HG03108 (cell line): ENCODE results near the gene USP13.
"Not testable (repeated sequence)": the region's sequence is repeated elsewhere in the genome, so short reads cannot be mapped to it uniquely, and the experiment has no call there.

Source experiments
- ATAC-seq: cut with Tn5 transposase; IDR thresholded peaks from one replicate; pipeline ENCODE4 v1.9.1; 2021; ENCODE audit warnings: moderate library complexity; ENCODE audit not compliant: unreplicated experiment

The USP13 gene

DNA sequence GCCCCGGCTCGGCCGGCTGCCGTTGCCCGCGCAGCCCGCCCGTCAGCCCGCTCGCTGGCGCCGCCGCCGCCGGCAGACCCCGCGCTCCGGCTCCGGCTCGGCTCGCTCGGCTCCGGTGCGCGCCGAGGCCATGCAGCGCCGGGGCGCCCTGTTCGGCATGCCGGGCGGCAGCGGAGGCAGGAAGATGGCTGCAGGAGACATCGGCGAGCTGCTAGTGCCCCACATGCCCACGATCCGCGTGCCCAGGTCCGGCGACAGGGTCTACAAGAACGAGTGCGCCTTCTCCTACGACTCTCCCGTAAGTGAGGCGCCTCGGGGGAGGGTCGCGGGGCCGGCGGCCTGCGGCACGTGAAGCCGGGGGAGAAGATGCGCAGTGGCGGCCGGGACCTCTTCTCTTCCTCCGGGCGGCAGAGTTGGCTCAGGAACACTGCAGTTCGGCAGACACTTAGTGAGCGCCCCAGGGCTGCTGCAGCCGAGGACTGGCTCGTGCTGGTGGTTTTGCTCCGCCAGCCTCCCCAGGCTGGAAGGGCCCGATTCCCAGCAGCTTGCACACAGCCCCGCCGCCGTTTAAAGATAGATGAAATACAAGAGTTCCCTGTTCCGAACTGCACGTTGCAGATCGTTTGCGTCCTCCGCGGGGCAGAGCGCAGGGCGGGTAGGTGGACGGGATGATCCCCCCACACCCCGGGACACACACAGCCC is 407 bp downstream of the USP13 start:
- ATAC-seq, result peak; percentile 54

DNA sequence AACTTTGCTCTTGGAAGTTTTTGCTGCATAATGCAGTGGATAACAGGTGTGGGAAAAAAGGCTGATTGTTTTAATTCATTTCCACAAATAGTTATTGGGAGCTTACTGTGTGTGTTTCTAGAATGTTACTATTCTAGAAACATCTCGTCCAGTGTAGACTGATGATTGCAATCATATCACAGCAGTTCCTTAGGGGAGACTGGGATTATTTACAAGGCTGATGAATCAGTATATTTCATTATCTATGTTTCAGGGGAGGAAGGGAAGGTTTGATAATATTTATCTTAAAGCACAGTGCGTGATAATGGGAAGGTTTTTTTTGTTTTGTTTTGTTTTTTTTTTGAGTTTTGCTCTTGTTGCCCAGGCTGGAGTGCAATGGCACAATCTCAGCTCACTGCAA is 2.4 kb downstream of the USP13 start:
- ATAC-seq, result no peak

DNA sequence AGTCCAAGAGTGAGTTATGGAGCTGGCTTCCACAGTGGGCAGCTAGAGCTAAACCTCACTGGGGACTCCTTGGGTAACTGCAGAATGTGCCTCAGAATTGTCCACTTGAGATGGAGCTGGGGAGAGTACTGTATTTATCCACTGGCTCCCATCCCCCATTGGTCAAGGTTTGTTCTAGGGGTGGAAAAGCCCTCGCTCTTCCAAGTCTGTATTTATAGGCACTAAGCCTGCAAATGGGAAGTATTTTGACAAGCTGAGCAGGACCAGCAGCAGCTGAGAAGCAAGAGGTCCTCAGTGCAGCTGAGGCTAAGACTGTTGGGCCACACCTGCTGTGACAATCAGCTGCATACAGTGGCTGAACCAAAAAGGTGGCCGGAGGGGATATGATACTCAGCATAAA is 5.8 kb downstream of the USP13 start:
- no peak for ATAC-seq

DNA sequence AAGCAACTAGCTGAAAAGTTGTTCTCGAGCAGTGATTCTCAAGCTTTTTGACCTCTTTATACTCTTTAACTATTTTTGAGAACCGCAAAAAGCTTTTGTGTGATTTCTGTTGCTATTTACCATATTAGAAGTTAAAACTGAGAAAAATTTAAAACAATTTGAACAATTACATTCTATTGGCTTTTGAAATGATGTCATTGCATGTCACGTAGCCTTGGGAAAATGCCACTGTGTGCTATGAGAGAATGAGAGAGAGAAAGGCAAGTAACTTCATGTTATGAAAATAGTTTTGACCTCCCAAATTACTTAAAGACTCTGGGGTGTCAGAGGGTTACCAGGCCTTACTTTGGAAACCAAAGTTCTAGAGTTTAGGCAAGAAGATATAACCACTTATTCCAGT is 8.0 kb downstream of the USP13 start:
- no peak for ATAC-seq

DNA sequence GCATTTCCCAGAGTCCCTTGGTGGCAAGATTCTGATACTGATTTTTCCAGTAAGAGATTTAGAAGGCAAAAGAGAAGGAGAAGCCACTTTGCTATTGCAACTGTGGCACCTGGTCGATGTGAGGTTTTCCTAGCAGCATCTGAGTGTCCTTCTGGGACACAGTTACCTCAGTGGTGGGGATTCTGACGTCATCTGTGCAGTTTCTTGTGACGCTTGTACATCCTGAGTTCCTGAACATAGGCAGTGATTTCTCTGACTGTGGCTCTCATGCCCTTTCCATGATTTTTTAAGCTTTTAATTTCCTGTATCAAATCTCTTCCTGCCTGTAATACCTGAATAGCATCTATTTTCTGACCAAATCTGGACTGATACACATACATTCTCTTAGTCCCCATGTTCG is 8.9 kb downstream of the USP13 start:
- no peak for ATAC-seq

DNA sequence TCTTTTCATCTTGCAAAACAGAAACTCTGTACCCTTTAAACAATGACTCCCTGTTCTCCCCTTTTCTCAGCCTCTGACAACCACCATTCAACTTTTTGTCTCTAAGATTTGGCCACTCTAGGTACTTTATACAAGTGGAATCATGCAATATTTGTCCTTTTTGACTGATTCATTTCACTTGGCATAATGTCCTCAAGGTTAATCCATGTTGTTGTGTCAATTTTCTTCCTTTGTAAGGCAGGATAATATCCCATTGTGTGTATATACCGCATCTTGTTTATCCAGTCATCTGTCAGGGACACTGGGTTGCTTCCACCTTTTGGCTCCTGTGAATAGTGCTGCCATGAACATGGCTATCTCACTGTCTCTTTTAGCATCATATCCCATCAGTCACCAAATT is 10.3 kb downstream of the USP13 start:
- ATAC-seq, result no peak

DNA sequence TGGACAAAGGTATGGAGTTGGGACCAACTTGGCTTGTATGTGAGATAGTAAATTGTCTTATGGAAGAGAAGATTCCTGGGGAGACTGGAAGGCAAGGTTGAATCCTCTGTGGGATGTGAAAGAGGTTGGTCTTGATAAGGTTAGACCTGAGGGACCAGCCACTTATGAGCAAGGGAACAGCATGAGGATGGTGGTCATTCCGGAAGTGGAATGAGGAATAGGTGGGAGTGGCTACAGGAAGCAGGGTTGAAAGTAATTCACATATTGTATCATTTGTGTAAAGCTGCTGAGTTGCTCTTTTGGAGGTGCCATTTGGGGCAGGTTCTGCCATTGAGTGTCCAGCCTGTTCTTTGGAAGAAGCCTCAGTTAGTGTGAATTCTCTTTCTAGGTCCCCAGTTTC is 13.2 kb downstream of the USP13 start:
- no peak for ATAC-seq

DNA sequence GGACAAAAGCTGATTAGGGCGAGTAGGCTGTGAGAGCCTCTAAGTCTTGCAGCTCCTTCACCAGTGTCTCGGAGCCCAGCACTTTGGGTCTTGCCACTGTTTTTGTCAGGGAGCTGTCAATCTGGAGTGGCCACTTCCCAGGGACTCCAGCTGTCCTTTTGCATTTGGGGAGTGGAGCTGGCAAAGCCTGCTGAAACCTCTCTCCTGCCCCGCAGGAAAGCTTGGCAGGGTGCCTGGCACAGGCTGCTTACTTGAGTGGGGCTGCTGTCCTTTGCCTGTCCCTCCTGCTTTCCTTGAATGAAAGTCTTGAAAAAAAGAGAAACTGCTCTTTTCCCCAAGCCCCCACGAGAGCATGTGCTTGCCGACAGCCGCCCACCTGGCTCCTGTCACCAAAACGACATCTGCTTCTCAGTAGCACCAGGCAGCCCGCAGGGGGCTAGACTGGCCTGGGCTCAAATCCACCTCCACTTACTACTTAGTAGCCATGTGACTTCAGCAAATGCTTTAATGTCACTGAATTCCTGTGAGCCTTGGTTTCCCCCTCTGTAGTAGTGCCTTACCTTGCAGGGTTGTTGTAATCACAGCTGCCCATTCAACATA is 13.7 kb downstream of the USP13 start:
- ATAC-seq, result no peak

DNA sequence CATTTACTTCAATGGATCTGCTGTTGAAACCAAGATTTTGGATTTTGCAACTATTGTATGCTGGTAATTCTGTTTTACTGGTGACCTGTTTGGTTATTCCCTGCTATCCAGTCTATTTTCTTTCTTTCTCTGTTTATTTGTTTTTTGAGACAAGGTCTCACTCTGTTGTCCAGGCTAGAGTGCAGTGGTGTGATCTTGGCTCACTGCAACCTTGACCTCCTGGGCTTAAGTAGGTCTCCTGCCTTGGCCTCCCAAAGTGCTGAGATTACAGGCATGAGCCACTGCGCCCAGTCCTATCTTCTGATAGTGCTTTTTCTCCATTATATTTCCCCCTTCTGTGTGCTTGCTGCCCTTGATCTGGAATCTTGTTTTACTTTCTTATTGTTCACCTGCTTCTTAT is 15.6 kb downstream of the USP13 start:
- no peak for ATAC-seq

DNA sequence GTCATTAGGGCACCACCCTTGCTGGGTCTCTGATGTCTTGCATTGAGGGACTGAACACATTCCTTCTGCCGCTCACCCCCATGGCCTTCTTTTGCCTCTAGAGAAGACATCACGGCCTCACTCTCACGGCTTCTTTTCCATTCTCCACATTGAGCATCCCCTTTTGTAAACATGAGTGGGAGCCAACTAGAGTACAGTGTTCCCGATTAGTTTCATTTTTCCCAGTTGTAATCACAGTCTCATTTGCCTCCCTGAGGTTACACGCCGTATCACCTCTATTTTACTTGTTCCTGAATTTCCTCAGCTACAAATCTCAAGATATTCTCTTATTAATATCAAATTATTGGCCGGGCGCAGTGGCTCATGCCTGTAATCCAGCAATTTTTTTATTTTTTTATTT is 17.5 kb downstream of the USP13 start:
- ATAC-seq, result no peak

DNA sequence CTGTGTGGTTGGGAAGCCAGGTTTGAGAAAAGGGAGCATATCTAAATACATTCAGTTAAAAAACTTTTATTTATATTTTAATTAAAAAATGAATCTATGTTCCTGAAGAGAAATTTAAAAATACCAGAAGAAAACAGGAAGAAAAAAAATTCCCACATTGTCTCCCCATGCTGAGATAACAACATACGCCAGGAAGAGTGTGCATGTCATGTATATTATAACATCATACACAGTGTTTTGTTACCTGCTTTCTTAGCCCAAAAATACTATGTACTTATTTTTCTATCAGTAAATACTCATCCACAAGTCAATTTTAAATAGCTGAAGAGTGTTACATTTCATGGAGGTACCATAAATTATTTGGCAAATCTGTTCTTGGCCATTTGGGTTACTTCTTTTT is 18.5 kb downstream of the USP13 start:
- ATAC-seq, result no peak

DNA sequence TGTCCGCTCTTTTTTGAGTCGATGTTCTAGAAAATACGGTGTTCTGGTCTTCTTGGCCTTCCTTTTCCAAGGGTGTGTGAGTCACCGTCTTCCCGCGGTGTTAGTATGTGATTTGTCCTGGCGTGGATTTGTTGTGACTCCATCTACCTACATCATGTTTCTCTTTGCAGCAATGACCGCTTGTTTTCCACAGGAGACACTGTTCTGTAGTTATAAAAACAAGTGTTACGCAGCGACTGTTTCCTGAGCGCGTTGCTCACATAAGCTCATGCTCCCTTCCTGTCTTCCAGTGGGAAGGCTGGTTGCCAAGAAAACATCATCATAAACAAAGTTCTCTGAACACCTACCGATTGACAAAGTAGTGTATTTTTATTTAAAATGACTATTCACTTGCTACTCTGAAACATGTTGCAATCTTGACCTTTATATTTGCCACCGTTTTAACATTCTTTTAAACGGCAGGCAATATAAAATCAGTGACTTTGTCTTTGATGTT is 19.0 kb downstream of the USP13 start:
- ATAC-seq, result no peak

DNA sequence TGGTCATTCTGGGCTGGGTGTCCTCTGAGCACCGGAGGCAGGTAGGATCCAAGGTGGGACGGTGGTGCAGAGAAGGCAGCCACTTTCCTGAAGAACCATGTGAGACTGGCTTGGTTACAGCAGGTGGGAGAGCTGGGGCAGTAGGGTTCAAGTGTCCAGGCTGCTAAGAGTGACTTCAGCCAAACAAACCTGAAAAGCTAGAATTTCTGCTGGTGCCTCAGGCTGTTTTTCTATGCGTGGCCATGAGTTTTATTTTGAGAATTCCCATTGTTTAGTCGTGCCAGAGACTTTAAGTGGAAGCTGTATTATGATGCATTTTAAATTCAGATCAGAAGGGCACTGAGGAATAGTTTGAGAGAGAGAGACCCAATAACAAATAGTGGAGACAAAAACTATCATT is 20.1 kb downstream of the USP13 start:
- no peak for ATAC-seq

DNA sequence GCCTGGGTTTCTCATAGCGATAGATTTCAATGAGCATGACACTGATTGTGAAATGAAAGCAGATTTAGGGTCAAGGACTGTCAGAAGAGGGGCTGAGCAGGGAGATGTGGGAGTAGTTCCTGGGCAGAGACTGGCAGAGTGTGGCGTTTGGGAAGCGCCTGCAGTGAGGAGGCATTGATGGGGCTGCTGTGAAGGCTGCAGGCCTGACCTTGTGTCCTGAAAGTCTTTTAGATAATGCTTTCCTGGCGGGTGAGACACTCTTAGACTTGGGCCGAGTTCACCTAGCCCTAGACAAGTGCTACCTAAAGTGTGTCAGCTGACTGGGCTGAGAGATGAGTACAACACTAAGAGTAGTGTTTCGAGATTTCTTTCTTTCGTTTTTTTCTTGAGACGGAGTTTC is 20.7 kb downstream of the USP13 start:
- ATAC-seq, result no peak

DNA sequence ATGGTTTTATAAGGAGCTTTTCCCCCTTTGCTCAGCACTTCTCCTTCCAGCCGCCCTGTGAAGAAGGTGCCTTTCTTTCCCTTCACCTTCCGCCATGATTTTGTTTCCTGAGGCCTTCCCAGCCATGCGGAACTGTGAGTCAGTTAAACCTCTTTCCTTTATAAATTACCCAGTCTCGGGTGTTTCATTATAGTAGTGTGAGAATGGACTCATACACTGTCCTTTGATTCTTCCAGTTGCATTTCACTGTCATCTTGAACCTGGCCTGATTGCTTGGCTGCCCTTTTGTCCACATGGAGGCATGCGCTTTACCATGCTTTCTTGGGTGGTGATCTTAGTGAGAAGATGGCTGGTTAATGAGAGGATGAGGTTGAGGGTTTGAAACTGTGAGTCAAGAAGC is 23.2 kb downstream of the USP13 start:
- no peak for ATAC-seq

DNA sequence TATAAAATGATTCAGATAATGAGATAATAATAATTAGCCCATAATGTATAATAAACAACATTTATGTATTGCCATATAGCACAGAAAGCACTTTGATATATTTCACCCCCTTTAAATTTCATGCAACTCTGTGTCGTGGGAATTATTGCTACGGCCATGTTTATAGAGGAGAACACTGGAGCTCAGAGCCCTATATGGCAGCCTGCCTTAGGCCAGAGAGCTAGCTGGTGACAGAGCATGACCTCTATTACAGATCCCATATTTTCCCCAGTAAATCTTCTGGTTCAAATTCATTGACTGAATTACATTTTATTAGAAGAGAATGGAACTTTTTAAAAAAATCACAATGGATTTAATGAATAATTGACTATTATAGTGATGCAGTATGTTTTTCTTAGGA is 25.0 kb downstream of the USP13 start:
- no peak for ATAC-seq

DNA sequence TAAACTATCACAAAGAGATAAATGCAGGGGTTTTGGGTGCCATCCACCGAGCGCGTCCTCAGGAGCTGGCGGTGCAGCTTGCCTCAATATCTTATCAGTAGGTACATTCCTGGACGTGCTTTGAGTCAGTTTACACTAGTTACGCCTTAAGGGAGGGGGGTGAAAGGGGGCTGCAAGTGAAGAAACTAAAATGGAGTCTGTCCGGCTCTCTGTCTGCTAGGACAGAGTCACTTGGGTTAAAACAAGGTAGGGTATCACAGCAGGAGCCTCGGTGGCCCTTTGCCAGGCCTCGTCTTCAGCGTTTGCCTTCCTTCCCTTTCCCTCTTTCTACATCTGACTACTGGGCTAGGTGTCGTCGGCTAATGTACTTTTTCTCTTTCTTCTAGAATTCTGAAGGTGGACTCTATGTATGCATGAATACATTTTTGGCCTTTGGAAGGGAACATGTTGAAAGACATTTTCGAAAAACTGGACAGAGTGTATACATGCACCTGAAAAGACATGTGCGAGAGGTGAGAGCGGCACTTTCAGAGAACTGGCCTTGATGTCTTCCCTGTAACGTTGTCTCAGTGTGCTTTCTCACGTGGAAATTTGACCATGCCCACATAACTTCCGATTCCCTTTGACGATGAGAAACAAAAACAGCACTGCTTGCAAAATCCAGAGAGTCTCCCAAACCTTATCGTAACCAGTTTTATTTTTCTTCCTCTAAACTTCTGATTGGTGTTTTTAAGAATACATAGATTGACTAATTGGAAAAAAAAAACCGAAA is 28.8 kb downstream of the USP13 start:
- no peak for ATAC-seq

DNA sequence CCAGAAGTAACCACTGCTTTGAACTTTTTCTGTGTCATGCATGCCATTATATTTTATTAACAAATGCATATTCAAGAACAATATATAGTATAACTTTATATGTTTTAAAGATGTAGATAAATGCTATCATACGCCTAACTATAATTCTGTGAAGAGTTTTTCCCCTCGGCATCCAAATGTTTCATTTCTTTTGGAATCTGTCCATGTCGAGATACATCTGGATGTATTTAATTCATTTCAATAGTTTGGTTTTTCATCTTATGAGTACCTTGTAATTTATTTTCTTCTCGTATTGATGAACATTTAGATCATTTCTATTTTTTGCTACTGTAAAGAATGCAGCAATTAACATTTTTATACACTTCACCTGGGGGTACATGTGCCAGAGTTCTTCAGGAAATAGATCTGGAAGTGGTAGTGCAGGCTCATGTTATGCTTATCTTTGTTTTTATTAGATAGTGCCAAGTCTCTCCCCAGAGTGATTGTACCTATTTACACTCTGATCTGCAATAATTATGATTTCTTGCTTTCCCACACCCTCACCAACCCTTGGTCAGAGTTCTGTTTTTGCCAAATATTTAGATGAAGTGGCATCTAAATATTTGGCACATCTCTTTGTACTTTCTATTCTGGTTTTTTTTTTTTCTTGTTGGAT is 29.7 kb downstream of the USP13 start:
- ATAC-seq, result no peak

DNA sequence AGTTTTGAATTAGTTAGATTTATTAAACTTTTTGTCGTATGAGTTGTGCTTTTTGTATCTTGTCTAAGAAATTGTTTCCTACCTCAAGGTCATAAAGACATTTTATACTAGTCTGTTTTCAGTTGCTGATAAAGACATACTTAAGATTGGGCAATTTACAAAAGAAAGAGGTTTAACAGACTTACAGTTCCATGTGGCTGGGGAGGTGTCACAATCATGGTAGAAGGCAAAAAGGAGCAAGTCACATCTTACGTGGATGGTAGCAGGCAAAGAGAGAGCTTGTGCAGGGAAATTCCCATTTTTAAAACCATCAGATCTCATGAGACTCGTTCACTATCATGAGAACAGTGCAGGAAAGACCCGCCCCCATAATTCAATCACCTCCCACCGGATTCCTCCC is 30.4 kb downstream of the USP13 start:
- ATAC-seq, result not testable (repeated sequence)

DNA sequence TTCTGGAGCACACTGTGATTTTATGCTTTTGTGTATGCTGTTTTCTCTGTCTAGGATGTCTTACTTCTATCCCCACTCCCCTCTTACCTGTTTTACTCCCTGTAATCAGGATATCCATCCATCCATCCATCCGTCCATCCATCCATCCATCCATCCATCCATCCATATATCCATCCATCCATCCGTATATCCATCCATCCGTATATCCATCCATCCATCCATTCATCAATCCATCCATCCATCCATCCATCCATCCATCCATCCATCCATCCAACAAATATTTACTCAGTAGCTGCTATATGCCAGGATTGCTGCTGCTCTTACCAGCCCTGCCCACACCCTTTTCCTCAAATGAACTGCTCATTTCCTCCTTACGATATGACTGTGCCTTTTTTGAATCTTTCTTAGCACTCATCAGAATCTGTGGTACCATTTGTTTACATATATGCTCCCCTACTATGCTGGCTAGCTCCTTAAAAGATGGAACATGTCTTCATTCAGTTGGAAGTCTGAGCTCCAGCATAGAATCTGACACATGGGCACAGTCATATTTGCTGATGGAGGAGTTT is 35.2 kb downstream of the USP13 start:
- no peak for ATAC-seq

DNA sequence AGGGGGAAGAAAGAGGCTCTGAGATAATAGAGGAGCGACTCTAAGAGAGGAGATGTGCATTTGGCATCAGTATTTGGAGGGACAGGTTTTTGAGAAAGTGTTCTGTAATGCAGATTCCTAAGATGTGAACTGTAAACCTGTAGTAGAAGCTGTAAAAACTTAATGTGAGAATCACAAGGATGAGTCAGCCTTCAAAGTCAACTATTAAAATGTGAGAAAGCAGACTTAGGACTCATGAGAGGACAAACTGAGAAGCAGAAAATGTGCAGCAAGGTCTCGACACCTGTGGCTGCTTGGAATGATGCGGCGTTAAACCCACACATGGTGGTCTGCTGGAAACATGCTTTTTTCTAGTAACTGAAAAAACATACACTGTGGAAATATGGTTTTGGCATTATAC is 36.0 kb downstream of the USP13 start:
- ATAC-seq, result no peak
